DMS79 (cell line): ENCODE data around the gene SOX6.
A peak's percentile ranks its signal among the peaks of the same experiment; 100 is the strongest.

ENCODE experiments used
- DNase-seq: peaks from one replicate; lab custom pipeline; 2025; lab: John Stamatoyannopoulos, UW

The SOX6 gene

DNA sequence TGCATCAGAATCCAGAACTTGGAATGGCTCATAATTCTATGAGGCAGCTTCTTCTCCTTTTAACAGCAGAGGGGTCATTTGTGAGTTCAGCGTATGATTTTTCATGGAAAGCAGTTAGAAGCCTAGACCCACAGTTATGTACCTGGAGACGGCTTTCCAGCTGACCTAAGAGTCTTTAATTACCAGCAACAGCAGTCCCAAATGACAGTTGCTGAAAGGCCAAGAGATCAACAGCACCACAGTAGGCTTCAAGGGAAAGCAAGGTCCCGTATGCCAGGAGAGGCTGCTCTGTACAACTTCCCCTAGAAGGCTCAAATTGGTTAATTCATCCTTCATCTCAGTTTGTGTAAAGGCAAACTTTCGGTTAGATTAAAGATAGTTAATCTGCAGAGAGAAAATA, 363.0 kb downstream of the SOX6 start:
- DNase-seq = no peak

DNA sequence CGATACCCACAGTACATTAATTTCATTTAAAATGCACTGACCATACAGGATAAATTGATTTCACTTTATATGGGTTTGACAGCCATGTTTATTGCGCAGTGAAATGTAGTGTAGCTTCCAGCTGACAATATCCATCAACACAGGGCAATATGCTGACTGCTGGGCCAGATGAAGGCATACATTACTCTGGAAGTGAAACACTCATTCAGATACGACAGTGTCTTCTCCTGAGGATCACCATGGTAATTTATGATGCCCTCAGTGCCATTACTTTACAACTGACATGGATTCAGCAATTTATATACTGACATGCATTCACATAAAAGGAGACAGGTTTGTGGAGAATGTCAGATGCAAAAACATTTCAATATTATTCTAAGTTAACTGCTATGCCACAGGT, 365.1 kb downstream of the SOX6 start:
- DNase-seq = no peak

DNA sequence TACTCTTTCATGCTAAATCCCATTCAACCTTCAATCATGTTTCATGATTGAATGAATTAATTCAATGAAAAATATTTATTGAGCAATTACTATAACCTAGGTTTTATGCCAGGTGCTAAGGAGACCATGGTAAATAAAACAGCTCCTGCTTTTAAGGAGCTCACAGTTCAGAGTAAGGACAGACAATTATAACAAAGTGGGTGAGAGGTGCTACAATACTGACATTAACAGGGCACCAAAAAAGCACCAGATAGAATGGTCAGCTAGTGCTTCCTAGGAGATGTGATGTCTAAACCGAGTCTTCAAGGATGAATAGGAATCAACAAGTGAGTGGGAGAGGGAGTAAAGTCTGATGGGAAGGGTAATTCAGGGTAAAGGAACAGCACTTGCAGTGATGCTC, 366.7 kb downstream of the SOX6 start:
- no peak for DNase-seq

DNA sequence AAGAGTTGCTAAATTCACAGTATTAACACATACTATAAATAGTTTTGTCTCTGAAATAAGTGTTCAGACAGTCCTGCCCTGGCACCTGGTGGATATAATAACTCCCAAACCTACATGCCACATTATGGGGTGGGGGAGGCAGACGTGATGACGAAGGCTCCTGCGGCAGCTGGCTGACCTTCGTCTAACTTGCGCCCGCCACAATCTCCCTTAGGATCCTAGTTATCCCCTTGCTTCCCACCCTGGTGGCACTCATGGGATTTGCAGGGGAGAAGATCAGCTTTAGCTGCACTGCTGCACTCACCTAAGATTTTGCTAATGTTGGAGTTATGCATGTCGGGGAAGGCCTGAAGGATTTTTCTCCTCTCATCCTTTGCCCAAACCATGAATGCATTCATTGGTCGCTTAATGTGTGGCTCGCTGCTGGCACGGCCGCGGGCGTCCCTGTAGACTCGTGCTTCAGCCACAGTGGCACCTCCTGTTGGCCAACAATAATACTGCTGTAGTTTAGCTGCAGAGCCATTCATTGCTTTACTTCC, 367.6 kb downstream of the SOX6 start:
- DNase-seq = no peak

DNA sequence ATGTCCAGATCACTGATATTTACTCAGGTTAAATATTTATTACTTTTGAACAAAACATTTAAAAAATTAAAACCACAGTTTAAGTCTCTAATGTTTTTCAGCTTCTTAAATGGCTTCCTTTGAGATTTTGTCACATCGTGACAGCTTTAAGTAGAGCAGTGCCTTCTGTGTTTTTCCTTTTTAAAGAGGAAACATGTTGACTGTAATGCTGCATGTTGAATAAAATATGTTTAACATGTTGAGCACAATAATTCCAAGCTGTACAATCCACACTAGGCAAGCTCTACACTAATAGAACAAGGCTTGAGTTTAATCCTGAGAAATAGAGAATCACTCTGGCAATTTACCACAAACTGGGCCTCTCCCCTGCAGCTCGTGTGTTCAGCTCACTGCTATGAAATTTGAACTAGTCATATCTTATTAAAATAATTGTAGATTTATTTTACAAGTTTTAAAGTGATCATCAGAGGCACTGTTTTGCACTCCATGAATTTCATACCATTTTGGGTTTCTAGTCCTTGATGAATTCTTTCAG, 368.3 kb downstream of the SOX6 start:
- DNase-seq = no peak

DNA sequence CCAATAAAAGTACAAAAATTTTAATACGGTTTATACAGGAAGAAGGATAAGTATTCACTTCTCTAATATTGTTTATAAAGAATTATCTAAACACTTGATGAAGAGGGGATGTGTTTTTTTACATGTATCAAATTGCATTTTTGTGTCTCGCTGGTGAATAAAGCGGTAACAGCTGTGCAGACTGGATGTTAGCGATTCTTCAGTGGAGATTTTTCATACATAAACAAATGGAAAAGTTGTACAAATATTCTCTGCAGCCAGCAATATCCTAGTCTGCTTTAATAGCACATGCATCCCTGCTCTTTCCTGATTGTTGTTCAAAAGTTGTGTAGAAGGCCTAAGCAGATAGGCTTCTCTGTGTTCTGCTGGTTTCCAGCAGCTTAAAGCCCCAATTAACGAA, 369.3 kb downstream of the SOX6 start:
- DNase-seq = no peak

DNA sequence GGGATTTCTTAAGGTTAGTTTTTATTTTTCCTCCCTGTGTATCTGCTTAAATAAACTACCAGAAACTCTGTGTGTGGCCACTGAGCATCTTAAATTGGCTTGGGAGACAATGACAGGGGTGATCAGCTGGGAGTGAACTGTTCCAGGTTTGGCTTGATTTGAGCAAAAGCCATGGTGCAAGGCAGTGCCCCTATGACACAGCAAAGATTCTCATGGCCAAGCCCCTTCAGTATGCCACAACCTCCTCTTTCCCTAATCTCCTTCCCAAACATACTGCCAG, 370.5 kb downstream of the SOX6 start:
- no peak for DNase-seq

DNA sequence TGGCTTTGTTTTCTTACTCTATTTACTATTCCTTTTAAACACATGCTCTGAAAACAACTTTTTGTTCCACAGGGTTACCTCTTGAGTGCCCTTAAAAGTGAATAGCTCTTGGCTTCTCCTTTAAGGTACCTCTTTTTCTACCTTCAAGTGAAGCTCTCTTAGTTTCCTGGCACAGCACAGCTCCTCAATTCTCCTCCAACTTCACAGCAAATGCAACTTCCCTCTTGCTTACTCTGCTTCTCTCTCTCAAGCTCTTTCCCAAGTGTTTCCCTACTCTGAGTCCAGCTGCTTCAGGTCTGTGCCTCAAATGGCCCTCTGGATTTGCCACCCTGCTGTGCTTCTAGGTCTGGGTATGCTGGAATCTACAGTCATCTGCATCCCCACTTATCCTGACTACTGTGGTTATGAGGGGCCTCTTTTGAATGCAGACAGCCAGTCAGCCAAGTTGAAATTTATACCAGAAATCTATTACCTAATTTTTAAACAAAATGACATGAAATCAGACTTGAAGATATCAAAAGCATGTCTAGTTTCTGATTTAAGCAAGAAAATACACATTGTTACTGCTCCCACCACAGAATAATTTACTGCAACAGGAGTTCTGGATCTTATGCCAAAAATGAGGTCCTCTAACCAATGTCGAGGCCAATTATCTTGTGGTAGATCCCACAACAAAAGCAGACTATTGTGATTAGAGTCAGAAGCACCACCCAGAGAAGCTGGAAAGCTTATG, 371.1 kb downstream of the SOX6 start:
- DNase-seq = peak; percentile 96

DNA sequence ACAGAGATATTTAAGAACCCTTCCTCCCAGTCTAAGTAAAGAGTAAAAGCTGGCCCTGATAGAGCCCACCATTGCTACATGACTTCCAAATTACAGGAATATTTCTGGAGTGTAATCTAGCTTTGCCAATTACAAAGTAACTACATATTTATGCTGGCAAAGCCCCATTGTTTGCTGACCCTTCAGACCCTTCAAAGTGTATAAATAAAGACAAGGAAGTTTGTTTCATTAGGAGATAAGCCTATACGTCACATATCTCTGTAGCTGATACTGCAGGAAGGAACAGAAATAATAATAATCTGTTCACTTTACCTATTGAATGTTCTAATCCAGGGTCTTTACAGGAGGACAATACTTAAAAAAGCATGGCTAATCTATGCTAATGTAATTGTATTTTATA, 375.1 kb downstream of the SOX6 start:
- no peak for DNase-seq

DNA sequence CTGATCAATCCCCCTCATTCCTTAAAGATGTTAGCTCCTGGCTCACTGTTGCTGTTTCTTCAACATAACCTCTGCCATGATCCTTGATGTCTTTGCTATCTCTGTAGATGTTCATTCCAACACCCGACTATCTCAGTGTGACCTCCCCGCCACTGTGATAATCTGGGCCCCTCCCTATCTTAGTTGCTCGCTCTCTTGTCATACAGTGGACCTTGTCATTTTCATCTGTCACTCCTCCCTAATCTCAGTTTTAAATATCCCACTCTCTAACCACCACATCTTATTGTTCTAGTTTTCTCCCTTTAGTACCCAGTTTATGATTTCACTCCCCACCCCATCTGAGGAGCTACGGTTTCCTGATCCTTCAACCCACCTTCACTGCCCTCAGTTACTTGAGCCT, 379.2 kb downstream of the SOX6 start:
- DNase-seq = no peak

DNA sequence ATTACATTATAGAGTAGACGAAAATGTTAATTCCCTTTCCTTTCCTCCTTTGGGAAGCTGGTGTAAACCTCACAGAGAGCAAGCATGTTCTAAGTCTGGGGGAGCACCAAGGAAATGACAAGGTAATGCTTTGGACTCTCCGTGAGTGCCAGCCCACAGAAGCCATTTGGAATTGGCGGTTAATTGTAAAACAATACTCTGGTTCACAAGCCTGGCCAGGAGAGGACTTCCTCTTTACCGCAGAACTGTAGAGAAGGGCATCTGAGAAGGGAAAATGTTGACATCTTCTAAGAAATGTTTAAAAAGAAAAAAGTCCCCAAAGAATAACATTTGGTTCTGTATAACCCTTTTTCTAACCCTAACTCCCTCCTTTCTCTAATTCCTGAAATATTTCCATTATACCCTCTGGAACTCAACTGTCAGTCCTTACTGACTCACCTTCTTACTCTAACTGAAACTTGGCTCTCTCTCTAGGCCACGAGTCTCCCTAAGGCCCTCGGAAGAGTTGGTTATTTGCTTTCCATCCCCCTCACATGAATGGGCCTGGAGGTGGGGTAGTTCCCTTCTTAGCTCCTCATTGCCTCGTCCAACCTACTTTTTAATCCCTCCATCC, 379.8 kb downstream of the SOX6 start:
- no peak for DNase-seq

DNA sequence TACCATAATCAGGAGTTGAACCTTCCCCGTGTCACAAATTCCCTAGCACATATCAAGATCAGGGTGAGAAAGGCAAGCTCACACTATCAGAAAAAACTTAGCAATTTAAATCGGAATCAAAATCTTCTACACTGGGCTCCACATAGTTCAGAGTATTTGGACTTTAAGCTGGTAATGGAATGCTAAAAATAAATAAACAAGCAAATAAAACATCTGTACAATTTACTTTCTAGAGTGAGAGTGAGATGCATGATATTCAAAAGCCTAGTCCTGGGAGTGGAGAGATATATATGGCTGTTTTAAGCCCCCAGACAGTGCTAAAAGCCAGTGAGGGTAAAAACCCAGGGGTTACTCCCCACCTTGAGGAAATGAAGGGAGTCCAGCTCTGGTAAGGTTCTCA, 380.6 kb downstream of the SOX6 start:
- no peak for DNase-seq

DNA sequence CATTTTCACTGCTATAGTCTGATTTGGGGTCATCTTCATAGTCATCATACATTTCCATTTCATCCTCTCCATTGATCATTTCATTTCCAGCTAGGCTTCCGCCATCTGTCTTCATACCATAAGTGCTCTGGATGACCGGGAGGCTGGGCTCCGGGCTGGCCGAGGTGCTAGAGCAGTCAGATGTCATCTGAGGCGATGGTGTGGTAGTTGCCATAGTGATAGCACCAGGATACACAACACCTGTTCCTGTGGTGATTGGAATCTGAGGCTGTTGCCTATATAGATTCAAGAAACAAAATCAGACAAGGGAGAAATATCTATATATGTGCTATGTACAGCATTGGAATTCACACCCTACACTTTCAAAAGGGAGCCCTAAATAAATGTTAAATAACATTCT, 383.5 kb downstream of the SOX6 start:
- no peak for DNase-seq

DNA sequence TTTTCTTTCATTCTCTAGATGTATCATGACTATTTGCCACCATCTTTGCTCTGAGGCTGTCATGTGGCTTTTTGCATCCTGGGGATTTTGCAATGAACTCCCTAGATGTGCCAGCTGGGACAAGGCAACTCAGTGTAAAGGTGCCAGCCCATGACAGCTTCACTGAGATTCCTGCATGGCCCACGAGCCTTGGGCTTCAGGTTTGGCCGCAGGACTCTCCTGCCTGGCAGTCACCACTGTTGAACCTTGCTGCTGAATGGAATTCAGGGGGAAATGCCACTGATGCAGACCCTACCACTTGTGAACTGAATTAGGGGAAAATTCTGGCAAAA, 385.2 kb downstream of the SOX6 start:
- DNase-seq = no peak

DNA sequence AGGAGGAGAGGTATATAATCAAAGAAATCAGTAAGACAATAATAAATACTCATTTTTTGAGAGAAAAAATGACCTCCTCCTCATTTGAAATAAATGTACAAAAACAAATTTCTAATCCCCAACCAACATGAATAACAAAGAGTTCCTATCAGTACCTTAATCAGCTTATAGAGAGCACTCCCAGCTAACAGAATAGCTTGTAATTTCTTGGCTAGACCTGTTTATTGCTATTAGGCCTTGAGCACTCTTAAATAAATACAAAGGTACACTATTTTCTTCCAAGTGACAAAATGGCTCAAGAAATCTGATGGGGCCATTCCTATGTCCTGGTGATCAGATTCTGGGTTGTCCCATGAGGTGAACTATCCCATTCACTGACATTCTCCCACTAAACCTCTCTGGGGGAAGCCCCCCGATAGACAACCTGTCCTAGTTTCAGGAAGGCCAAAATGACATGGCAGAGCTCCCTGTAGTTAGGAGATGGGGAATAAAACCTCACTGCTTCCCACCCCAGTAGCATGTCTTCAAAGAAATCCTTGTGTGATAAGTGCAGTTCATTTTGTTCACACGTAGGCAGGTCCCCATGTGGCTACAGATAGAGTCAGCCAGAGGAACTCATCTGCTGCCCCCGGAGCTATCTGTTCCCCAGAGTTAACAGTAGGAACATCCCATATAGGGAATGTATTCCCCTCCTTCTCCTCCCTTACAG, 385.7 kb downstream of the SOX6 start:
- no peak for DNase-seq

DNA sequence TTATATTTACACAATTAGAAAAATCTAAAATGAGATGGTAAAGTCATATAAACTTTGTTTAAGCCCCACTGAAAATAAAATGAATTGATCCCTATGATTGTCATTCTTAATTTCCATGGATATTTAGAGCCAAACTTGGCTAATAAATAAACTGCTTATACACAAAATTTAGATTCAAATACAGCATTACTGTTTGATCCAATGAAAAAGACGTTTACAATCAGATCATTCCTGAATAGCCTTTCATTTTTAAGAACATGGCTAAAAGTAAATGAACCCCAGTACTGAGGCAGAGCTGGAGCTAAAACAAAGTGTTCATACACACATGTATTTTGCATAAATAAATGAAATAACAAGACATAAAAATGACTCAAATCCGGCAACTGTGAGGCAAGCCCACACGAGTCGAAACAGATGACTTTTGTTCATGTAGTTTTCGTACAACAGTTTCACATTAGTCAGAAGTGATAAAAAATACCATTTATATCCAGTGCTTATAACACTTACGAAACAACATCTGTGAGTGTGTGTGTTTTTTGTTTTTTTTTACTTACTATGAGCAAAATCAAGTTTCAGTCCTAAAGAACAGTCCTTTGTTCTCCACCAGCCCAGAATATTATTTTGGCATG, 386.5 kb downstream of the SOX6 start:
- DNase-seq = no peak

DNA sequence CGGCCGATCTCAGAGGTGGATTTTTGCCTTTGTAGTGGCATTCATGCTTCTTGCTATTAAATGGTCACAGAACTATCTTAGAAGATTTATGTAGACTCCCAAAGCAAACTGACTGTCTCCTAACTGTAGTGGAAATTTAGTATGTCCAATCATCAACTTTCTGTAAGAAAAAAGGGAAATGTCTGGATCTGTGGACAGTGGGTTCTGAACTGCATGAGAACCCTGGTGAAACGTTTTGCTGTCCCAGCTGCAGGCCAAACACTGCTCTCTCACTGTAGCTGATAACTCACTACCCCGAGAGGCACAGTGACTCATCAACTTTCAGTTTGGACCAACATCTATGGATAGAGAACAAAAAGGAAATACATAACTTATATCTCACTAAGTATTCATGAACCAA, 387.1 kb downstream of the SOX6 start:
- no peak for DNase-seq

DNA sequence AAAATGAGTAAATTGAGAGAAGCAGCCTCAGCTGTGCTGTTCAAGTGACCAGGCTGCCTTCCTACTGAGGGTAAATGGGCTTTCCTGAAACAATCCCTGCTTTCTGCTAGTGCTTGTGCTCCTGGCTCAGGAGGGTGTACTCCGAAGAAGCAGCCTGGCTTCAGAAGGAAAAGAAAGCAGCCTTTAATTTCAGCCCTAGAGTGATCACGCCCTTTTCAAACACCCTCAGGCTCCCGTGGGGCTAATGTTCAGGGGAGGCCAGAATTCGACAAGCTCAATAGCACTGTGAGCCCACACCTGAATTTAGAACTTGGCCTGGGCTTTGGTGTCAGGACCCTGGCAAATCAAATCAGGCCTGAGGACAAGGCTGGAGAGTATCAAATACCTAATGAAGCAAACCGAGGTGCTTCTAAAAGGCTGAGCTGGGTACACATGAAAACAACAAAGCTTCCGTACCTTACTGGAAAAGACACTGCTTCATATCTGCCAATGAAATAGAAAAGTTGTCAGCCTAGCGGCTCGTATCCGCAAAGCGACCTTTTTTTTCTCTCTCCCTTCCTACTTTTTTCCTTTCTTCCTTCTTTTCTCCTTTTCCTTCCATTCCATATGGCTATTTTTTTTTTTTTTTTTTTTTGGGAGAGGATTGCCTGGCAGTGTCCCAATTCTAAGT, 387.8 kb downstream of the SOX6 start:
- DNase-seq = no peak

DNA sequence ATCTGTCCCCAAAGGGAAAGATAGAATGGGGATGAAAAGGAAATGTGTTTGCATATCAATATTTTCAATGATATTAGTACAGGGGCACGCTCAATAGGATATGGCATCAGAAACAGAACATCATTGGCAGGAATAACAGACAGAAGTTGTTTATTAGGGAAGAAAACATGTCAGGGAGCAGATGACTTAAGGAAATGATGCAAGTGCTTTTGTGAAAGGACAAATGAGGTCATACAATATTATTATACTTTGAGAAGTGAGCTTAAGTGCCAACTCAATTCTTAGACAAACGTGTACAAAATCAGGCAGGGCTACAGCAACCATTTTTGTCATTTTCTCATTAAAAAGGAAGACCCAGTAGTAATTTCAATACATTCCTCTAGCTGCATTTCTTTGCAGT, 388.4 kb downstream of the SOX6 start:
- DNase-seq = no peak

DNA sequence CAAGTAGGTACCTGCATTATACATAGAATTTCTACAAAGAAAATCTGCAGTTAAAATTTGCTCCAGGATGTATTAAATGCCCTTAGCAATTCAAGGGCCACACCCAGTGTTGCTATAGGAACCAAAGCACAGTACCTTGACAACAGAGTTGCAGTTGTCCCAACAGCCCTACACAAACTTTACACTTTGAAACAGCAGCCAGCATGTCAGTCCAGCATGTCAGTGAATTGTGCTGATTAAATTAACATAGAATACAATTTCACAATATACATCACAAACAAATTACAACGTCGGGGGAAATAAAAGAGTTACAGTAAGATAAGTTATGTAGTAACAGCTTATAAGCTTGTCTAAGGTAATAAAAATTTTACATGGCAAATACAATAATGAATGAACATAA, 389.2 kb downstream of the SOX6 start:
- DNase-seq = no peak

DNA sequence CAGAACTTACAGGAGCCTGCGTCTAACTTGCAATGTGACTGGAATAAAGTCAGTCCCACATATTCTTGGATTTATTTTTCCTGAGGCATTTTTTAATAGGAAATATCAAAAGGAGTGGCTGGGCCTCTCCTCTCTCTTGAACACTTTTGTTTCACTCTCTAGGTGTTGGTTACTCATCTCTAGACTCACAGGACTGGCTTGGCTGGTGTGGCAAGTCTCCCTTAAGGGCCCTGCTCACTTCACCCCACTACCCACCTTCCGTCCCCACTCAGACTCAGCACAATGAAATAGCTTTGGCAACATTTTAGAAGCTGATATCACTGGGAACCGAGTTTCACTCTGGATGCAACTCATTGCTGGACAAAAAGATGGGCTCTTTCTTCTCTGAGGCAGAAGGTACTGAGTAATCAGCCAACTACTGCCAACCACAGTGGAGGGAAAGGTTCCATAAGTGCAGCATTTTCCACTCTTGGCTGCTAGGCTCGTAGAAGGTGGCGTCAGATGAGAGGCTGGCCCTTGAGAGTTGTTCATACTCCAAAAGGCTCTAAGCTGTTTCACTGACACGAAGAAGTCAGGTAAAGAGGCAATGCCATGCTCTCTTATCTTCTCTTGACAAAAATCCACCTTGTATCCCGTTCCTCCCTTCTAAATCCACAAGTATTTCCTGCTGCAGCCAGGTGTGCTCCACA, 390.6 kb downstream of the SOX6 start:
- DNase-seq = peak; percentile 71

DNA sequence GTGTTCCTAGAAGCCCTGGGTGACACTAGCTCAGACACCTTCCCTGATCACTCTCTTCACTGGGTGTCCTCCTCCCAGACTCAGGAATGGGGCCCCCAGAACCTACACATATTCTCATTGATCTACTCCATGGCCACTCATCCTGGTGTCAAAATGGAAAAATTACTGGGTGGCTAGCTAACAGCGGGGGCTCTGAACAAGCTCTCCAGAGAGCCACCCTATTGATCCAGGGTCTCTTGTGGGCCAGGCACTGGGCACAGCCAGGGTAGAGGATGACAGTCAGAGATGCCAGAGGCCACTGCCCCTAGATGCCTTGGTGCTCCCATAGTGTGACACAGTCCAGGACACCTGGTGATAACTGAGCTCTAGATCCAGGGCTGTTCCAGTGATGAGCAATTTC, 393.1 kb downstream of the SOX6 start:
- no peak for DNase-seq
